Body of pancreas (tissue), 4 donors: ENCODE data around the gene RPS29. TPM values are rescaled to one million over a fixed set of nuclear protein-coding genes. Genes with fewer than 3 reads are reported as not detected.

Experiments used
- ATAC-seq: fragments of 150-250 bp; one replicate; pipeline ENCODE4 v1.9.1; 2016
- DNase-seq, 4 donors: peaks; one replicate each; pipeline ENCODE4 v3.0.0-alpha.2; 2019
- H3K27ac ChIP-seq, 4 donors: fragments of 200-600 bp; sonication (generic); 1 replicate in 3 of 4; 2 replicates in 1 of 4; pipeline versions ENCODE4 v1.5.1 to v1.6.1; 2016 to 2019; ENCODE audit warnings: mild to moderate bottlenecking in 1 of 4, mixed read lengths in 1 of 4, moderate library complexity in 1 of 4
- H3K27me3 ChIP-seq, 2 donors: fragments of 200-600 bp; sonication (generic); one replicate each; pipeline ENCODE4 v1.6.0; 2016; ENCODE audit warnings: mild to moderate bottlenecking in 1 of 2
- H3K36me3 ChIP-seq, 2 donors: fragments of 200-600 bp; sonication (generic); replicated peaks in 1 of 2; 2 replicates each; pipeline ENCODE4 v1.5.1; 2016; ENCODE audit warnings: low read depth in 2 of 2; ENCODE audit not compliant: insufficient read depth in 1 of 2
- H3K4me1 ChIP-seq: fragments of 200-600 bp; sonication (generic); one replicate; pipeline ENCODE4 v1.6.0; 2016
- H3K4me3 ChIP-seq, 2 donors: fragments of 200-600 bp; sonication (generic); 1 replicate in 1 of 2; 2 replicates in 1 of 2; pipeline ENCODE4 v1.5.1; 2016 to 2019
- H3K9me3 ChIP-seq, 3 donors: fragments of 200-600 bp; sonication (generic); 1 replicate in 2 of 3; 2 replicates in 1 of 3; pipeline ENCODE4 v1.5.1; 2016
- CTCF ChIP-seq, 7 experiments: fragments of 450-650 bp in 4 of 7; fragments of 200-600 bp in 3 of 7; sonication (generic) in 3 of 7; IDR thresholded peaks; one replicate each; pipeline ENCODE4 v1.5.1; 2016 to 2019; ENCODE audit warnings: antibody characterized with exemption in 7 of 7
- POLR2A ChIP-seq, 3 donors: fragments of 450-650 bp; IDR thresholded peaks; one replicate each; pipeline ENCODE4 v1.6.1; 2016; ENCODE audit warnings: antibody characterized with exemption in 3 of 3, mild to moderate bottlenecking in 2 of 3
- WGBS, 2 donors: methylation state at CpG; one replicate each; pipeline ENCODE4 v1.1.5; 2017; 5-methylcytosine and 5-hydroxymethylcytosine counted together
- intact Hi-C: fragments of 100-400 bp; cut with DNase I; formaldehyde crosslinking; loops from one replicate; pipeline ENCODE4 v1.15.1; 2023
- total RNA-seq, 2 donors: library from RNA; depleted of rRNA; stranded (reverse); fragments of >200 nt; gene quantifications; one replicate each; pipeline ENCODE4 v1.1.0, GENCODE V29; 2016

Gene RPS29
- total RNA-seq, 2 donors from 2014 or later = 1,265 to 2,856 TPM

GRCh38 chr14:49614196-49614595 lies 28.0 kb upstream of the RPS29 start:
- no peak overlapping the region for H3K27ac ChIP-seq
- H3K36me3 ChIP-seq = peaks cover 0 to 6% of the 10 kb centered on the region in 2 donors
- peaks cover 13% of the 10 kb centered on the region for H3K4me1 ChIP-seq
- TF ChIP-seq CTCF (IDR thresholded peaks at IDR 0.05) (no peak), POLR2A (IDR thresholded peaks at IDR 0.05) (no peak)
- H3K27me3 ChIP-seq = no peaks in the 10 kb centered on the region
- DNase-seq (no peak), ATAC-seq (no peak)
- H3K4me3 ChIP-seq = no peak overlapping the region
- 73 to 77% methylated on average over 2 of the region's 2 CpGs for WGBS, 2 donors
- no peaks in the 10 kb centered on the region for H3K9me3 ChIP-seq
- intact Hi-C loops = no loop called here

GRCh38 chr14:49612671-49613070 lies 26.5 kb upstream of the RPS29 start:
- 89 to 94% methylated on average over 7 to 8 of the region's 8 CpGs for WGBS, 2 donors
- intact Hi-C loops = no loop called here

GRCh38 chr14:49612251-49612650 lies 26.1 kb upstream of the RPS29 start:
- no peak overlapping the region for H3K27ac ChIP-seq
- H3K36me3 ChIP-seq = no peaks in the 10 kb centered on the region
- no peak for DNase-seq
- no peak for TF ChIP-seq POLR2A (IDR thresholded peaks at IDR 0.05)
- TF ChIP-seq CTCF (IDR thresholded peaks at IDR 0.05) = no peak
- no peaks in the 10 kb centered on the region for H3K9me3 ChIP-seq
- WGBS, 2 donors = 90 to 95% methylated on average over 4 of the region's 4 CpGs
- no peak for ATAC-seq
- intact Hi-C loops = no loop called here
- no peaks in the 10 kb centered on the region for H3K27me3 ChIP-seq
- no peaks in the 10 kb centered on the region for H3K4me1 ChIP-seq
- H3K4me3 ChIP-seq = no peak overlapping the region

More at GRCh38 chr14:49612671-49613070, 26.5 kb upstream of the RPS29 start:
- Histone ChIP-seq H3K4me1 (peaks cover 3% of the 10 kb centered on the region), H3K27ac (no peak overlapping the region), H3K27me3 (no peaks in the 10 kb centered on the region), H3K9me3 (no peaks in the 10 kb centered on the region), H3K4me3 (no peak overlapping the region), H3K36me3 (no peaks in the 10 kb centered on the region)
- no peak for TF ChIP-seq POLR2A (IDR thresholded peaks at IDR 0.05)
- TF ChIP-seq CTCF (IDR thresholded peaks at IDR 0.05) = no peak
- ATAC-seq (no peak), DNase-seq (no peak)

- H3K27me3 ChIP-seq = no peaks in the 10 kb centered on the region
- WGBS, 2 donors = 94 to 95% methylated on average over 6 of the region's 6 CpGs
- no peak for TF ChIP-seq CTCF (IDR thresholded peaks at IDR 0.05)
- TF ChIP-seq POLR2A (IDR thresholded peaks at IDR 0.05) = no peak
- no peak for DNase-seq
- no peaks in the 10 kb centered on the region for H3K36me3 ChIP-seq
- intact Hi-C loops = no loop called here
- H3K9me3 ChIP-seq = no peaks in the 10 kb centered on the region
- no peak overlapping the region for H3K27ac ChIP-seq
- H3K4me3 ChIP-seq = no peak overlapping the region
- ATAC-seq = no peak
- no peaks in the 10 kb centered on the region for H3K4me1 ChIP-seq
These were observed 21.4 kb upstream of the RPS29 start for GRCh38 chr14:49607583-49607982.

- TF ChIP-seq CTCF (IDR thresholded peaks at IDR 0.05) (peak in 2 of 7 experiments; percentile 13 to 25), POLR2A (IDR thresholded peaks at IDR 0.05) (peak; percentile 65 to 92 (median 88))
- WGBS, 2 donors = 0% methylated on average over 21 to 77 of the region's 77 CpGs
- intact Hi-C loops = no loop called here
- H3K27ac ChIP-seq = peak within 1 kb of the TSS; percentile 96 to 99 (median 98)
- no peaks in the 10 kb centered on the region for H3K36me3 ChIP-seq
- H3K4me3 ChIP-seq = peak within 1 kb of the TSS; percentile 52 to 71
- H3K9me3 ChIP-seq = no peaks in the 10 kb centered on the region
- peak; percentile 92 for ATAC-seq
- H3K4me1 ChIP-seq = peaks cover 25% of the 10 kb centered on the region
- peak; percentile 83 to 90 (median 86) for DNase-seq
- no peaks in the 10 kb centered on the region for H3K27me3 ChIP-seq
These were observed 12.5 kb upstream of the RPS29 start, which contains the start of gene LRR1 for GRCh38 chr14:49598485-49599300. TSS of gene LRR1 (plus strand) at chr14:49598940. CDS start at chr14:49599021, 81 bp downstream.
